Uterus (tissue), 4 donors: Measurements from ENCODE around the gene ADD1. TPM values are rescaled to one million over a fixed set of nuclear protein-coding genes. Genes with fewer than 3 reads are reported as not detected.
A peak's percentile ranks its signal among the peaks of the same experiment; 100 is the strongest.

Source experiments
- DNase-seq, 2 donors: peaks; one replicate each; pipeline ENCODE4 v3.0.0-alpha.2; 2019 to 2020
- H3K27ac ChIP-seq, 2 donors: fragments of 200-600 bp; sonication (generic); 1 replicate in 1 of 2; 2 replicates in 1 of 2; pipeline ENCODE4 v1.5.1; 2016 to 2018
- H3K27me3 ChIP-seq, 2 donors: fragments of 200-600 bp; sonication (generic); one replicate each; pipeline ENCODE4 v1.5.1; 2018 to 2019; ENCODE audit warnings: control low read depth in 1 of 2
- H3K36me3 ChIP-seq, 2 donors: fragments of 200-600 bp; sonication (generic); one replicate each; pipeline ENCODE4 v1.5.1; 2019; ENCODE audit warnings: control low read depth in 1 of 2
- H3K4me1 ChIP-seq, 2 donors: fragments of 200-600 bp; sonication (generic); one replicate each; pipeline ENCODE4 v1.5.1; 2018 to 2019; ENCODE audit warnings: control low read depth in 1 of 2
- H3K4me3 ChIP-seq, 2 donors: fragments of 200-600 bp; sonication (generic); 1 replicate in 1 of 2; 2 replicates in 1 of 2; pipeline ENCODE4 v1.5.1; 2018 to 2019; ENCODE audit warnings: mild to moderate bottlenecking in 1 of 2
- H3K9me3 ChIP-seq, 2 donors: fragments of 200-600 bp; sonication (generic); one replicate each; pipeline ENCODE4 v1.5.1; 2019; ENCODE audit warnings: control low read depth in 1 of 2
- POLR2A ChIP-seq, 2 donors: fragments of 450-650 bp; IDR thresholded peaks; one replicate each; pipeline ENCODE4 v1.6.1; 2016; ENCODE audit warnings: antibody characterized with exemption in 2 of 2, mild to moderate bottlenecking in 1 of 2, moderate library complexity in 1 of 2
- intact Hi-C: fragments of 100-400 bp; cut with DNase I; formaldehyde crosslinking; loops from one replicate; pipeline ENCODE4 v1.15.1; 2023; ENCODE audit warnings: low total_unique reads
- total RNA-seq, 4 donors: library from RNA; depleted of rRNA in 3 of 4; stranded (reverse); fragments of >200 nt in 3 of 4; gene quantifications; one replicate each; pipeline versions ENCODE4 v1.1.0 to v1.2.4, GENCODE V29; 2014 to 2023
- TF ChIP-seq, protein P1 (sequence below), 4 experiments: fragments of 200-600 bp in 2 of 4; fragments of 450-650 bp in 2 of 4; sonication (generic) in 2 of 4; IDR thresholded peaks; one replicate each; pipeline ENCODE4 v1.5.1; 2016 to 2019; ENCODE audit warnings: antibody characterized with exemption in 4 of 4, mild to moderate bottlenecking in 2 of 4, moderate library complexity in 1 of 4
- donor health status: DM: yes; HTN: yes; CAD: no.

ADD1 gene
- total RNA-seq, 4 donors from 2014 or later: 161 to 403 (median 225) TPM

GRCh38 chr4:2925931-2926860 lies 82.6 kb downstream of the ADD1 start:
- DNase-seq: peak; percentile 13 to 15
- no peak overlapping the region for H3K27ac ChIP-seq
- H3K9me3 ChIP-seq: no peaks in the 10 kb centered on the region
- TF ChIP-seq POLR2A (IDR thresholded peaks at IDR 0.05): no peak
- TF ChIP-seq, protein P1, sequence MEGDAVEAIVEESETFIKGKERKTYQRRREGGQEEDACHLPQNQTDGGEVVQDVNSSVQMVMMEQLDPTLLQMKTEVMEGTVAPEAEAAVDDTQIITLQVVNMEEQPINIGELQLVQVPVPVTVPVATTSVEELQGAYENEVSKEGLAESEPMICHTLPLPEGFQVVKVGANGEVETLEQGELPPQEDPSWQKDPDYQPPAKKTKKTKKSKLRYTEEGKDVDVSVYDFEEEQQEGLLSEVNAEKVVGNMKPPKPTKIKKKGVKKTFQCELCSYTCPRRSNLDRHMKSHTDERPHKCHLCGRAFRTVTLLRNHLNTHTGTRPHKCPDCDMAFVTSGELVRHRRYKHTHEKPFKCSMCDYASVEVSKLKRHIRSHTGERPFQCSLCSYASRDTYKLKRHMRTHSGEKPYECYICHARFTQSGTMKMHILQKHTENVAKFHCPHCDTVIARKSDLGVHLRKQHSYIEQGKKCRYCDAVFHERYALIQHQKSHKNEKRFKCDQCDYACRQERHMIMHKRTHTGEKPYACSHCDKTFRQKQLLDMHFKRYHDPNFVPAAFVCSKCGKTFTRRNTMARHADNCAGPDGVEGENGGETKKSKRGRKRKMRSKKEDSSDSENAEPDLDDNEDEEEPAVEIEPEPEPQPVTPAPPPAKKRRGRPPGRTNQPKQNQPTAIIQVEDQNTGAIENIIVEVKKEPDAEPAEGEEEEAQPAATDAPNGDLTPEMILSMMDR (IDR thresholded peaks at IDR 0.05): no peak
- H3K36me3 ChIP-seq: no peaks in the 10 kb centered on the region
- intact Hi-C loops: no loop called here
- H3K4me1 ChIP-seq: no peaks in the 10 kb centered on the region
- no peak overlapping the region for H3K4me3 ChIP-seq
- H3K27me3 ChIP-seq: no peaks in the 10 kb centered on the region

GRCh38 chr4:2927016-2927695 lies 83.5 kb downstream of the ADD1 start:
- H3K4me3 ChIP-seq: no peak overlapping the region
- no peak overlapping the region for H3K27ac ChIP-seq
- intact Hi-C loops: no loop called here
- H3K27me3 ChIP-seq: no peaks in the 10 kb centered on the region
- no peaks in the 10 kb centered on the region for H3K4me1 ChIP-seq
- TF ChIP-seq, protein P1 (IDR thresholded peaks at IDR 0.05): no peak
- no peak for TF ChIP-seq POLR2A (IDR thresholded peaks at IDR 0.05)
- peak; percentile 12 to 14 for DNase-seq
- no peaks in the 10 kb centered on the region for H3K36me3 ChIP-seq
- no peaks in the 10 kb centered on the region for H3K9me3 ChIP-seq

GRCh38 chr4:2927696-2928075 lies 84.0 kb downstream of the ADD1 start:
- no peak overlapping the region for H3K27ac ChIP-seq
- H3K36me3 ChIP-seq: no peaks in the 10 kb centered on the region
- no peak for TF ChIP-seq POLR2A (IDR thresholded peaks at IDR 0.05)
- TF ChIP-seq, protein P1 (IDR thresholded peaks at IDR 0.05): no peak
- no peaks in the 10 kb centered on the region for H3K27me3 ChIP-seq
- no peaks in the 10 kb centered on the region for H3K4me1 ChIP-seq
- intact Hi-C loops: no loop called here
- H3K4me3 ChIP-seq: no peak overlapping the region
- no peaks in the 10 kb centered on the region for H3K9me3 ChIP-seq
- peak in 1 of 2 donors; percentile 11 for DNase-seq

- Histone ChIP-seq H3K36me3 (no peaks in the 10 kb centered on the region), H3K27ac (no peak overlapping the region), H3K4me3 (no peak overlapping the region), H3K4me1 (peaks cover 0 to 6% of the 10 kb centered on the region in 2 donors), H3K27me3 (no peaks in the 10 kb centered on the region), H3K9me3 (no peaks in the 10 kb centered on the region)
- TF ChIP-seq POLR2A (IDR thresholded peaks at IDR 0.05): no peak
- TF ChIP-seq, protein P1 (IDR thresholded peaks at IDR 0.05): no peak
- intact Hi-C loops: no loop called here
- peak; percentile 8 to 9 for DNase-seq
Observed at GRCh38 chr4:2928242-2929176, 84.9 kb downstream of the ADD1 start.
